Measurements from ENCODE around the gene ID2. TPM values are rescaled to one million over a fixed set of nuclear protein-coding genes. Genes with fewer than 3 reads are reported as not detected.

ID2 gene
- 7.1 and 28.3 TPM in 2 replicates for total RNA-seq

GRCh38 chr2:8681786-8682692 lies at the start of gene ID2:
ID2 (plus strand) TSS chr2:8682056; CDS start chr2:8682166, 110 bp downstream.
- no peak for TF ChIP-seq CTCF (conservative IDR thresholded peaks at IDR 0.05; ENCODE audit: low read depth, low read length)
- peak within 1 kb of the TSS; percentile 97 for H3K4me3 ChIP-seq (ENCODE audit: low read depth, low read length)
- DNase-seq (ENCODE audit: low read depth) = no peak

GRCh38 chr2:8632755-8633154 lies 49.1 kb upstream of the ID2 start:
- DNase-seq (ENCODE audit: low read depth) = no peak
- no peak for TF ChIP-seq CTCF (conservative IDR thresholded peaks at IDR 0.05; ENCODE audit: low read depth, low read length)
- no peak overlapping the region for H3K4me3 ChIP-seq (ENCODE audit: low read depth, low read length)

- TF ChIP-seq CTCF (conservative IDR thresholded peaks at IDR 0.05; ENCODE audit: low read depth, low read length) = no peak
- H3K4me3 ChIP-seq (ENCODE audit: low read depth, low read length) = no peak overlapping the region
- no peak for DNase-seq (ENCODE audit: low read depth)
These were observed 48.6 kb upstream of the ID2 start for GRCh38 chr2:8633186-8633734.

- TF ChIP-seq CTCF (conservative IDR thresholded peaks at IDR 0.05; ENCODE audit: low read depth, low read length) = no peak
- H3K4me3 ChIP-seq (ENCODE audit: low read depth, low read length) = no peak overlapping the region
- DNase-seq (ENCODE audit: low read depth) = peak; percentile 92
These were observed 48.0 kb upstream of the ID2 start for GRCh38 chr2:8633735-8634313.

- DNase-seq (ENCODE audit: low read depth) = no peak
- no peak for TF ChIP-seq CTCF (conservative IDR thresholded peaks at IDR 0.05; ENCODE audit: low read depth, low read length)
- H3K4me3 ChIP-seq (ENCODE audit: low read depth, low read length) = no peak overlapping the region
These were observed 47.2 kb upstream of the ID2 start for GRCh38 chr2:8634466-8635172.

- no peak for TF ChIP-seq CTCF (conservative IDR thresholded peaks at IDR 0.05; ENCODE audit: low read depth, low read length)
- H3K4me3 ChIP-seq (ENCODE audit: low read depth, low read length) = no peak overlapping the region
- DNase-seq (ENCODE audit: low read depth) = no peak
These were observed 45.8 kb upstream of the ID2 start for GRCh38 chr2:8636041-8636491.
